Endodermal cell (in vitro differentiated cells): ENCODE results near the gene PTPRN2. TPM values are rescaled to one million over a fixed set of nuclear protein-coding genes. Genes with fewer than 3 reads are reported as not detected.

Experiments
- DNase-seq: peaks from one replicate; pipeline ENCODE4 v3.0.0-alpha.2; 2017
- H3K27ac ChIP-seq: 2 replicates; pipeline ENCODE4 v1.5.1; 2013; ENCODE audit warnings: mild to moderate bottlenecking, low read depth, low read length, moderate library complexity
- H3K27me3 ChIP-seq: 2 replicates; pipeline ENCODE4 v1.6.1; 2013; ENCODE audit warnings: mild to moderate bottlenecking, low read length, moderate library complexity; ENCODE audit not compliant: insufficient read depth, control insufficient read depth, poor library complexity, severe bottlenecking
- H3K36me3 ChIP-seq: 2 replicates; pipeline ENCODE4 v1.7.0; 2013; ENCODE audit warnings: mild to moderate bottlenecking, low read length, moderate library complexity; ENCODE audit not compliant: control insufficient read depth, insufficient read depth
- H3K4me1 ChIP-seq: one replicate; pipeline ENCODE4 v1.7.0; 2013; ENCODE audit warnings: low read length; ENCODE audit not compliant: control insufficient read depth, insufficient read depth
- H3K4me3 ChIP-seq: 2 replicates; pipeline ENCODE4 v1.5.1; 2013; ENCODE audit warnings: mild to moderate bottlenecking, low read length, moderate library complexity
- H3K9ac ChIP-seq: 2 replicates; pipeline ENCODE4 v1.6.1; 2013; ENCODE audit warnings: mild to moderate bottlenecking, low read length, moderate library complexity; ENCODE audit not compliant: poor library complexity, severe bottlenecking; ENCODE audit errors: extremely low read depth
- H3K9me3 ChIP-seq: 2 replicates; pipeline ENCODE4 v1.6.1; 2013; ENCODE audit warnings: mild to moderate bottlenecking, low read length, moderate library complexity; ENCODE audit not compliant: control insufficient read depth
- H3K27ac Mint-ChIP-seq: 2 replicates; pipeline ENCODE4 v1.8.0; 2020; ENCODE audit warnings: mixed read lengths
- H3K27me3 Mint-ChIP-seq: 2 replicates; pipeline ENCODE4 v1.8.0; 2021; ENCODE audit warnings: mild to moderate bottlenecking, mixed read lengths; ENCODE audit not compliant: insufficient read depth
- H3K36me3 Mint-ChIP-seq: 2 replicates; pipeline ENCODE4 v1.8.0; 2020; ENCODE audit warnings: low read depth, mixed read lengths
- H3K4me1 Mint-ChIP-seq: 2 replicates; pipeline ENCODE4 v1.8.0; 2020; ENCODE audit warnings: mixed read lengths
- H3K4me3 Mint-ChIP-seq: 2 replicates; pipeline ENCODE4 v1.8.0; 2020; ENCODE audit warnings: mild to moderate bottlenecking, moderate library complexity, mixed read lengths
- H3K9me3 Mint-ChIP-seq: 2 replicates; pipeline ENCODE4 v1.8.0; 2020; ENCODE audit warnings: mild to moderate bottlenecking, mixed read lengths
- WGBS, 2 experiments: methylation state at CpG; one replicate each; pipeline versions ENCODE4 v1.1.5 to v1.1.7; 2013; ENCODE audit warnings: missing lambda C conversion rate in 2 of 2, mixed read lengths in 1 of 2; ENCODE audit not compliant: insufficient coverage in 1 of 2, insufficient read length in 1 of 2; 5-methylcytosine and 5-hydroxymethylcytosine counted together
- total RNA-seq, 2 donors: library from RNA; stranded (reverse); fragmentation: NEBNext Ultra II Directional in 1 of 2; extraction: Animal tissue kit (Norgen Biotek cat#: 25700) in 1 of 2; gene quantifications; 2 replicates in 1 of 2; 3 replicates in 1 of 2; pipeline ENCODE4 v1.2.1, GENCODE V29; 2021
- TF ChIP-seq, protein P1 (sequence below): fragments of 200-600 bp; sonication (generic); conservative IDR thresholded peaks from 2 replicates; pipeline ENCODE4 v1.5.0; 2021; ENCODE audit warnings: antibody characterized with exemption, mild to moderate bottlenecking

Gene PTPRN2
- total RNA-seq, 2 donors from 2014 or later = 0.69 to 1.2 TPM

- WGBS, 2 experiments = 84 to 89% methylated on average over 14 to 25 of the region's 25 CpGs
These were observed 746.5 kb downstream of the PTPRN2 start for GRCh38 chr7:157840914-157841772.

GRCh38 chr7:157840174-157840913 is 747.3 kb downstream of the PTPRN2 start:
- WGBS, 2 experiments = 91 to 94% methylated on average over 25 to 36 of the region's 36 CpGs
- Histone ChIP-seq H3K36me3 (no peaks in the 10 kb centered on the region), H3K9ac (no peak overlapping the region), H3K4me1 (no peaks in the 10 kb centered on the region), H3K4me3 (peak overlapping the region; percentile 48), H3K27ac (no peak overlapping the region), H3K9me3 (peaks cover 71% of the 10 kb centered on the region), H3K27me3 (no peaks in the 10 kb centered on the region)
- Mint-ChIP-seq H3K27ac (no peak overlapping the region), H3K4me3 (no peak overlapping the region), H3K4me1 (peaks cover 10% of the 10 kb centered on the region), H3K27me3 (no peaks in the 10 kb centered on the region), H3K9me3 (no peaks in the 10 kb centered on the region), H3K36me3 (no peaks in the 10 kb centered on the region)
- TF ChIP-seq, protein P1, sequence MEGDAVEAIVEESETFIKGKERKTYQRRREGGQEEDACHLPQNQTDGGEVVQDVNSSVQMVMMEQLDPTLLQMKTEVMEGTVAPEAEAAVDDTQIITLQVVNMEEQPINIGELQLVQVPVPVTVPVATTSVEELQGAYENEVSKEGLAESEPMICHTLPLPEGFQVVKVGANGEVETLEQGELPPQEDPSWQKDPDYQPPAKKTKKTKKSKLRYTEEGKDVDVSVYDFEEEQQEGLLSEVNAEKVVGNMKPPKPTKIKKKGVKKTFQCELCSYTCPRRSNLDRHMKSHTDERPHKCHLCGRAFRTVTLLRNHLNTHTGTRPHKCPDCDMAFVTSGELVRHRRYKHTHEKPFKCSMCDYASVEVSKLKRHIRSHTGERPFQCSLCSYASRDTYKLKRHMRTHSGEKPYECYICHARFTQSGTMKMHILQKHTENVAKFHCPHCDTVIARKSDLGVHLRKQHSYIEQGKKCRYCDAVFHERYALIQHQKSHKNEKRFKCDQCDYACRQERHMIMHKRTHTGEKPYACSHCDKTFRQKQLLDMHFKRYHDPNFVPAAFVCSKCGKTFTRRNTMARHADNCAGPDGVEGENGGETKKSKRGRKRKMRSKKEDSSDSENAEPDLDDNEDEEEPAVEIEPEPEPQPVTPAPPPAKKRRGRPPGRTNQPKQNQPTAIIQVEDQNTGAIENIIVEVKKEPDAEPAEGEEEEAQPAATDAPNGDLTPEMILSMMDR = no peak
- DNase-seq = no peak

More at GRCh38 chr7:157840914-157841772, 746.5 kb downstream of the PTPRN2 start:
- Histone ChIP-seq H3K4me3 (no peak overlapping the region), H3K27me3 (no peaks in the 10 kb centered on the region), H3K9me3 (peaks cover 69% of the 10 kb centered on the region), H3K4me1 (no peaks in the 10 kb centered on the region), H3K36me3 (no peaks in the 10 kb centered on the region), H3K27ac (no peak overlapping the region), H3K9ac (no peak overlapping the region)
- Mint-ChIP-seq H3K4me3 (no peak overlapping the region), H3K36me3 (no peaks in the 10 kb centered on the region), H3K4me1 (peaks cover 18% of the 10 kb centered on the region), H3K27me3 (no peaks in the 10 kb centered on the region), H3K27ac (peak overlapping the region; percentile 3), H3K9me3 (no peaks in the 10 kb centered on the region)
- TF ChIP-seq, protein P1 = peak; percentile 52
- DNase-seq = peak; percentile 71

DNA sequence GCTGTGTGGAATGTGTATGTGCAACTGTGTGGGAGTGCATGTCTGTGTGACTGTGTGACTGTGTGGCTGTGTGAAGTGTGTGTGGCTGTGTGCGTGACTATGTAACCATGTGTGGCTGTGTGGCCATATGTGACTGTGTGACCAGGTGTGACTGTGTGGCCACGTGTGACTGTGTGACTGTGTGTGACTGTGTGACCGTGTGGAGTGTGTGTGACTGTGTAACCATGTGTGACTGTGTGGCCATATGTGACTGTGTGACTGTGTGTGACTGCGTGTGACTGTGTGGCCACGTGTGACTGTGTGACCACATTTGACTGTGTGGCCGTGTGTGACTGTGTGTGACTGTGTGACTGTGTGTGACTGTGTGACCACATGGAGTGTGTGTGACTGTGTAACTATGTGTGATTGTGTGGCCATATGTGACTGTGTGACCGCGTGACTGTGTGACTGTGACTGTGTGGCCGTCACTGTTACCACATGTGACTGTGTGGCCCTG is 747.9 kb downstream of the PTPRN2 start:
- peaks cover 9% of the 10 kb centered on the region for H3K4me1 Mint-ChIP-seq

More for the DNA sequence above, 747.9 kb downstream of the PTPRN2 start:
- WGBS, 2 experiments = 87 to 100% methylated on average over 4 to 9 of the region's 9 CpGs
- no peak overlapping the region for H3K9ac ChIP-seq
- DNase-seq = no peak
- no peaks in the 10 kb centered on the region for H3K27me3 ChIP-seq
- Mint-ChIP-seq H3K27me3 (no peaks in the 10 kb centered on the region), H3K9me3 (no peaks in the 10 kb centered on the region), H3K4me3 (no peak overlapping the region), H3K27ac (no peak overlapping the region), H3K36me3 (no peaks in the 10 kb centered on the region)
- H3K27ac ChIP-seq = no peak overlapping the region
- no peaks in the 10 kb centered on the region for H3K36me3 ChIP-seq
- TF ChIP-seq, protein P1 = no peak
- peak overlapping the region; percentile 48 for H3K4me3 ChIP-seq
- peaks cover 71% of the 10 kb centered on the region for H3K9me3 ChIP-seq
- H3K4me1 ChIP-seq = no peaks in the 10 kb centered on the region
